Stimulated activated CD4-positive, alpha-beta T cell treated with anti-CD3 and anti-CD28 coated beads, Interleukin-2, amount 100 ng/mL, for 48 hours (primary cell): ENCODE measurements around the gene C17orf107.
A peak's percentile ranks its signal among the peaks of the same experiment; 100 is the strongest.

ENCODE experiments used
- DNase-seq, 2 donors: peaks; one replicate each; pipeline ENCODE4 v3.0.0-alpha.2; 2020

The C17orf107 gene

GRCh38 chr17:4938069-4938491 lies 38.7 kb downstream of the C17orf107 start:
- no peak for DNase-seq

DNA sequence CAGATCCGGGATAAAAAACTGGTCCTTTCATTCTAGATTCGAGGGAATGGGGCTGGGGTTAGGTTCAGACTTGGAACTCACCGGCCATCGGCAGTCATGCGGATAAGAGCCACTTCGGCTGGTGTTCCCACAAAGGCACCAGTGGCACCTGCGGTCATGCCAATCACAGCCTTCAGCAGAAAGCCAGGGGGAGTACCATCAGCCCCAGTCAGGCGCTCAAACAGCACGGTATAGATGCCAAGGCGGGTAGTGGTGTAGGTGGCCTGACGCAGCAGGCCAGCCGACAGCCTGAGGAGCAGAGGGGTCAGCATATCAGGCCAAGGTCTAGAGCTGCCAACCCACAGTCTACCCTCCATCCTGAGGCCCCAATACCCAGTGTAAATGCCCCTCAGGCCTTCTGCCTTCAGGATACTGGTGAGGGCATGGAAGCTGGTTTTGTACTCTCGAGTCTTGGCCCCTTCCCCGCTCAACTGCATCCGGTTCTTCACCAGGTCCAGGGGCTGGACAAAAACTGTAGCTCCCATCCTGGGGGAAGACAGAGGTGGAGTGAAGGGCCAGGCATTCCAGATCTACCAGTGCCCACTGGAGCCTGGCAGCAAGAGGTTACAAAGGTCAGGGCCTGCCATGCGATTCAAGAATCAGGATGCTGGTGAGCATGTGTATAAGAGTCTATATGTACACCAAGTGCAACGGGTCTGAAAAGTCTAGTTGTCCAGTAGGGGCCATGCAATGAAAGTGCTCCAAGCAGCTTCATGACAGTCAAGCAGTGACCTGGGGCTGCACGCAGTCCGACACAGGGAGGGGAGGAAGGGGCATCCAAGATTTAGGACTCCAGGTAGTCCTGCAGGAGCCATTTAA lies 39.6 kb downstream of the C17orf107 start:
- DNase-seq = no peak

DNA sequence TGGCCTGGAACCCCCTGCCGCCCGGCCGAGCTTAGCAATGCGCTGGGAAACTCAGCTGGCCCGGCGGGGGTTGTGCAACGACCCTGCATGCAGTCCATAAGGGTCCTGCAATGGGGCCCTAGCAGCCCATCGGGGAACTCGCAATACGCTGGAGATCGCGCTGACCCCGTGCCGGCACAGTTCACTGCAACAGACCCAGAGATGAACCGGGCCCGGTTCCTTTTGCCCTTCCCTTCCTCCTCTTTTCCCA lies 40.1 kb downstream of the C17orf107 start:
- DNase-seq = no peak

DNA sequence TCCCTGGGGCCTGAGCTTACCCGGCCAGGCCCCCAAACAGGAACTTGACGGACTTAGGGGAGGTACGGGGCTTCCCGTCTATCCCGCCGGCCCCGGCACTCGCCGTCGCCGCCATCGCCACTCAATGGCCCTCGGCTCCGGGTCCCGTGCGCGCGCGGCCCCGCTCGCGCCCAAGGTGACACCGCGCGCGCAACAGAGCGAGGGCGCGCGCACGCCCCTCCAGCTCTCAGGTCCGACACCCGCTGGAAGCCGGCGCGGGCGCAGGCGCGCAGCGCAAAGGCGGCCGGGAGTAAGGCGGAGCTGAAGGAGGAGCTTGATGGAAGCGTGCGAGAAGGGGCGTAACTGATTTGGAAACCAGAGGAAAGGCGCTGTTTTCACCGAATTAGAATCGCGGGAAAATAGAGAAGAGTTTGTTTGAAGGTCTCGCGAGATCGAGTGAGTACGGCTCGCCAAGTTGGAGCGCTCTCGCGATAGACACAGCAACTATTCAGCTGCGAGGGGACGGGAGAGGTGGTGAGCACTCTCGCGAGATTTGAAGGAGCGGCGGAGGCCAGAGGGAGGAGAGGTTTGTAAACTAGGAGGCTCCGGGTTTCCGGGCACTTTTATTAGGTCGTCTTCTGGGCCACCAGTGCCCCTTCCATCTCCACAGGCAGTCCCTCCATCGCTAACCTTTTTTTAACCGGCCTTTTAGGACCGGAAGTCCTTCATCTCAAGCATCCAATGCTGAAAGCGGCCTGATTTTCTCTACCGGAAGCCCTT lies 40.6 kb downstream of the C17orf107 start, which contains the start of the genes RNF167 and SLC25A11:
TSS of gene RNF167 (plus strand) at position 473 of the 759 bp plus-strand sequence. CDS start 642 bp downstream, outside the sequence.
TSS of gene SLC25A11 (minus strand) at position 251 of the 759 bp plus-strand sequence. CDS start at position 115, 136 bp downstream.
- peak; percentile 89 to 94 for DNase-seq

GRCh38 chr17:4940555-4941318 lies 41.4 kb downstream of the C17orf107 start:
- no peak for DNase-seq

GRCh38 chr17:4941319-4941610 lies 41.9 kb downstream of the C17orf107 start:
- DNase-seq = no peak

- DNase-seq = no peak
Measured at GRCh38 chr17:4942760-4943508, 43.6 kb downstream of the C17orf107 start.

GRCh38 chr17:4944163-4944553 lies 44.8 kb downstream of the C17orf107 start:
- DNase-seq = peak in 1 of 2 donors; percentile 44

DNA sequence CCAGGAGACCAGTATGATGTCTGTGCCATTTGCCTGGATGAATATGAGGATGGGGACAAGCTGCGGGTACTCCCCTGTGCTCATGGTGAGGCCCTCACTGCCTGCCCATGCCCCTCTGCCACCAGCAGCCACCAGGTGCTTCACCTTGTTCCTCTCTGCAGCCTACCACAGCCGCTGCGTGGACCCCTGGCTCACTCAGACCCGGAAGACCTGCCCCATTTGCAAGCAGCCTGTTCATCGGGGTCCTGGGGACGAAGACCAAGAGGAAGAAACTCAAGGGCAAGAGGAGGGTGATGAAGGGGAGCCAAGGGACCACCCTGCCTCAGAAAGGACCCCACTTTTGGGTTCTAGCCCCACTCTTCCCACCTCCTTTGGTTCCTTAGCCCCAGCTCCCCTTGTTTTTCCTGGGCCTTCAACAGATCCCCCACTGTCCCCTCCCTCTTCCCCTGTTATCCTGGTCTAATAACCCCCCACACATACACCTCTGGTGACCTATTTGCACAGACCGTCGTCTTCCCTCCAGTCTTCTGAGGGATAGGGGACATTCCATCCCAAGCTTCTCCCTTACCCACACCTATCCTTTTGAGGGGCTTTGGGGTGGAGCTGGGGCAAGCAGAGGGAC lies 45.3 kb downstream of the C17orf107 start:
- DNase-seq = peak in 1 of 2 donors; percentile 44

- peak; percentile 79 to 82 for DNase-seq
Measured at GRCh38 chr17:4945176-4945943, 46.0 kb downstream of the C17orf107 start.

GRCh38 chr17:4945944-4946280 lies 46.6 kb downstream of the C17orf107 start:
- no peak for DNase-seq

DNA sequence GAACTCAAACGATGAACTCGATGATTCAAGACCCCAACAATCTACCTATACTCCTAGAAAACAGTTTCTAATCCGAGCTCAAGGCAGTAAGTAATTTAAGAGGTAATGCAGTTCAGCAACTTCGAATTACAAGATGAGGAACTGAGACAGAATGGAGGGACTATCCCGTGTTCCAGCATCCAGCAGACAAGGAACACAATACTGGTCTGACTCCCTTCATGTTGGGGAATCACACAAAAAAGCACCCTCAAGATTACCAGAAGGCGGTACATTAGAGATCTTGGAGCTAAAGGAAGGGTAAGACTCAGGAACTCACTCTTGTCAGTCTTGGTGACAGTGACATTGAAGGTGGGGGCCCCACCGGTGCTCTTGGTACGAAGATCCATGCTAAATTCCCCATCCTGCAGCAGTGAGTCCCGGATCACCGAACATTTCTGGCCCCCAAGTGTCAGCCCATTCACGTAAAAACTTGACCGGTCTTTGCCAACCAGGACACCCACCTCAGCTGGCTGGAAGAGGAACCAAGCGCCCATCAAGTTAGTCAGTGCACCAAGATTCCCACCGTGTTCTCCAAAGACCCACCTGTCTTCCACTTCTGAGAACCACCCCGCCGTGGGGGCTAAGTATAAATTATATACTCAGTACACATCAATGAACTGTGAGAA lies 47.1 kb downstream of the C17orf107 start:
- DNase-seq = no peak

DNA sequence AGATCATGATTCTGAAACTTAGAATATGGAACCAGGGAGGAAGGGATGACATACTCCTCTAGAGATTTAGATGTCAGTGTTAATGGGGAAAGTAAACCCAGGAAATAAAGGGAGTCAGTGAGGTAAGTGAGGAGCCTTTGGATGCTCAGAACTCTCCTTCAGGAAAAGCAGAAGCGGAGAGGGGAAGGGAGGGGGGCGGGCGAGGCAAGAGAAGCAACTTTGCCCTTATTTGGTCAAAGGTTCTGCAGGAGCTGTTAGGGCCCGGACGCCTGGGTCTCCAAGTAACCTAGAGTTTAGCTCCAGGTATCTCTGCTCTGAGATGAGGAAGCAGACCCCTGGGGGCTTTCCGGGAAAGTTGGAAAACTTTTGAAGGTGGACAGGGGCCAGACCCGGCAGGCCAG lies 47.7 kb downstream of the C17orf107 start:
- DNase-seq = no peak

DNA sequence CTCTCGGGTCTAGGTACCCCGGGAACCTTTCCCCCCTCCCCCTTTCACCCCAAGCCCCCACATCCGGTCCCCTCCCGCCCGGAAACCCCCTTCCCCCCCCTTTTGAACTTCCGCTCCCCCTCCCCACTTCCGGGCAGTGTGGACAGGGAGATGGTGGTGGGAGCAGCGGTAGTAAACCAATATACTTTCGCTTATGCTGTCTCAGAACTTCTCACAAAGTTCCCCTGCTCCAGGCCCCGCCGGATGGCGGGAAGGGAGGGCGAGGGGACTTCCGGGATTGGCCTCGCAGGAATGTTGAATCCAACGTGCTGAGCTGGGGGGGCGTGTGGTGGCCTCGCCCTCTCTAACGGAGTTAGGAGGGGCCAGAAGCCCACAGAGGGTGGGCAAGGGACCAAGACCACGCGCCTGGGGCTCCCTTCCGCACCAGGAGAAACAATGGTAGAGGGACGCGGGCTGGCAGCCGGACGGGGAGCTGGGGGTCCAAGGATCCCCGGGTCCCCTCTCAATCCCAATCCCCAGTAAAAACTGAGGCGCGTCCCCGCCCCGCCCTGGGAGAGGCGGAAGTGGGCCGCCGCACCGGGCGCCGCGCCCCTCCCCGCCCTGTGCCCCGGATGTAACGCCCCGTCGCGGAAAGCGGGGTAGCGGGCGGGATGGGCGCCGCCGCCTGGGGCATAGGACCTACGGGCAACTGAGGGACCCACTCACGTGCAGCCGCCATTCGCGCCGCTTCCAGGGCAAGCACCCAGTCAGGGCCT lies 48.3 kb downstream of the C17orf107 start:
- peak; percentile 62 to 64 for DNase-seq

GRCh38 chr17:4948166-4948930 lies 49.0 kb downstream of the C17orf107 start, which contains the start of gene PFN1:
Gene PFN1 (minus strand): TSS chr17:4948530. CDS start chr17:4948394, 136 bp downstream.
- peak; percentile 84 to 85 for DNase-seq

DNA sequence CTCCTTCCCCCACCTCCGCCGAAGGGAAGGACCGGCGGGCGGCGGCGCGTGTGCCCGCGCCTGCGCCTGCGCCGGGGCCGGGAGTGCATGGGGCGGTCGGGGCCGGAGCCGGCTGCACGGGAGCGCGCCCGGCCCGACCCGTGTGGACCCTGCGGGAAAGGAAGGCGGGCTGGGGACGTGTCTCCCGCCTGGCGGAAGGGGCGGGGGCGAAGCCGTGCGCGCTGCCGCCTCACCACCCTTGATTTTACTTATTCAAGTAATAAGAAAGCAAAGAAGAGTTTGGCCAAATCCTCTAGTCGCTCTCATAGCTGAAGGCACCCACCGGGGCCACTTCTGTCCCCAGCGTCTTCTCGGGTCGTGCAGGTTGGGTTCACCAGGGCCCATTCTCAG lies 49.6 kb downstream of the C17orf107 start:
- peak; percentile 66 to 75 for DNase-seq

DNA sequence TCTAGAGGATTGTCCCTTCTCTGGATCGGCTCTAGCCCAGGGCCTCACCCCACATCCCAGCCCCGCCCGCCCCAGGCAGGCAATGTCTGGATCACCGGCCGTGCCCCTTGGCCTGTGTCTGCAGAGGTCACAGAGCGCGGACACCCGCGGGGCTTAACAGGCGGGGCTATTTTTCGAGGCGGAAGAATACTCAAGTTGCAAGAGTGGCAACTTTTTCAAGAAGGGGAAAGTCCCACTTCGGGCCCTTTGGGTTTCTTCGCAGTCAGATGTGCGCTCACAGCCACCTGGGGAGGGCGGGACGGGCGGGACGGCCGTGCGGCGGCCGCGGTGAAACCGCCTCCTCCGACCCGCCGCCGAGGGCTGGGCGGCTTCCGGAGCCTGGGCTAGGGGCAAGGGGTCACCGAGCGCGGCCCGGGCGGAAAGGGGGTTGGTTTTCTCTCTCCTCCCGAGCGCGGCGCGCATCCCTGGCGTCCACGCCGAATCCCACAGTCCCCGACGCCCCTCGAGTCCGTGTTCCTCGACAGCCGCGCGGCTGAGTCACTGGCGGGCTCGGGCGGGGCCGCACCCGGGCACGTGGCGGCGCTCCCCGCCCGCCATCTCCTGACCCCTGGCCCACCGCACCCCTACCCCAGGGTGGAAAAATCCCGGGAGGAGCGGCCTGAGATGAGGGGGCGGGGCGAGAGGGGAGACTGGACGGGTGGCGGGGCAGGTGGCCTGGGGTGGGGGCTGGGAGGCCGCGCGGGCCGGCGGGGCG lies 50.2 kb downstream of the C17orf107 start:
- peak; percentile 65 to 70 for DNase-seq

GRCh38 chr17:4950075-4950745 lies 50.9 kb downstream of the C17orf107 start:
- DNase-seq = no peak
